Chondrocyte (in vitro differentiated cells): Measurements from ENCODE around the gene NMBR. TPM values are rescaled to one million over a fixed set of nuclear protein-coding genes. Genes with fewer than 3 reads are reported as not detected.
A peak's percentile ranks its signal among the peaks of the same experiment; 100 is the strongest.
"Not testable (repeated sequence)": the region's sequence is repeated elsewhere in the genome, so short reads cannot be mapped to it uniquely, and the experiment has no call there.

Source experiments
- DNase-seq: peaks from one replicate; pipeline ENCODE4 v3.0.0; 2021; ENCODE audit warnings: mixed read lengths, low spot score
- H3K27ac Mint-ChIP-seq: one replicate; pipeline ENCODE4 v1.8.0; 2021; ENCODE audit warnings: mild to moderate bottlenecking, moderate library complexity, mixed read lengths; ENCODE audit not compliant: unreplicated experiment
- H3K27me3 Mint-ChIP-seq: 2 replicates; pipeline ENCODE4 v1.8.0; 2021; ENCODE audit warnings: low read depth, mixed read lengths
- H3K36me3 Mint-ChIP-seq: 2 replicates; pipeline ENCODE4 v1.8.0; 2021; ENCODE audit warnings: low read depth, mixed read lengths
- H3K4me1 Mint-ChIP-seq: 2 replicates; pipeline ENCODE4 v1.8.0; 2021; ENCODE audit warnings: low read depth, mild to moderate bottlenecking, mixed read lengths
- H3K4me3 Mint-ChIP-seq: one replicate; pipeline ENCODE4 v1.8.0; 2021; ENCODE audit warnings: mild to moderate bottlenecking, moderate library complexity, mixed read lengths; ENCODE audit not compliant: unreplicated experiment
- H3K9me3 Mint-ChIP-seq: 2 replicates; pipeline ENCODE4 v1.8.0; 2021; ENCODE audit warnings: low read depth, mixed read lengths
- CTCF ChIP-seq: fragments of 200-600 bp; sonication (generic); IDR thresholded peaks from 2 replicates; pipeline ENCODE4 v1.5.0; 2021; ENCODE audit warnings: antibody characterized with exemption, mild to moderate bottlenecking, moderate library complexity
- total RNA-seq: library from RNA; stranded (reverse); gene quantifications from 3 replicates; pipeline ENCODE4 v1.2.1, GENCODE V29; 2021

The NMBR gene
- total RNA-seq, 1 donor from 2014 or later: not detected

- Mint-ChIP-seq H3K36me3 (peaks cover 4% of the 10 kb centered on the region), H3K4me3 (no peak overlapping the region), H3K4me1 (peaks cover 18% of the 10 kb centered on the region), H3K27ac (no peak overlapping the region), H3K9me3 (no peaks in the 10 kb centered on the region), H3K27me3 (no peaks in the 10 kb centered on the region)
- no peak for TF ChIP-seq CTCF
- DNase-seq: no peak
Measured at GRCh38 chr6:142189057-142189456, 42.1 kb upstream of the NMBR start.

GRCh38 chr6:142188341-142188740, 41.4 kb upstream of the NMBR start:
- peaks cover 18% of the 10 kb centered on the region for H3K4me1 Mint-ChIP-seq
- H3K4me3 Mint-ChIP-seq, H3K36me3 Mint-ChIP-seq, H3K27ac Mint-ChIP-seq, DNase-seq, H3K27me3 Mint-ChIP-seq, H3K9me3 Mint-ChIP-seq: not testable (repeated sequence)
- TF ChIP-seq CTCF: peak; percentile 43

GRCh38 chr6:142187209-142187608, 40.3 kb upstream of the NMBR start:
- H3K4me1 Mint-ChIP-seq: peaks cover 18% of the 10 kb centered on the region
- no peak for TF ChIP-seq CTCF
- no peak overlapping the region for H3K27ac Mint-ChIP-seq
- no peaks in the 10 kb centered on the region for H3K27me3 Mint-ChIP-seq
- DNase-seq: no peak
- no peak overlapping the region for H3K4me3 Mint-ChIP-seq
- no peaks in the 10 kb centered on the region for H3K9me3 Mint-ChIP-seq
- peaks cover 6% of the 10 kb centered on the region for H3K36me3 Mint-ChIP-seq

GRCh38 chr6:142185641-142186040, 38.7 kb upstream of the NMBR start:
- Mint-ChIP-seq H3K4me1 (peaks cover 18% of the 10 kb centered on the region), H3K27me3 (no peaks in the 10 kb centered on the region), H3K27ac (no peak overlapping the region), H3K36me3 (peaks cover 6% of the 10 kb centered on the region), H3K4me3 (no peak overlapping the region), H3K9me3 (no peaks in the 10 kb centered on the region)
- no peak for DNase-seq
- no peak for TF ChIP-seq CTCF

- Mint-ChIP-seq H3K36me3 (peaks cover 3% of the 10 kb centered on the region), H3K4me1 (peaks cover 16% of the 10 kb centered on the region), H3K27ac (no peak overlapping the region), H3K27me3 (no peaks in the 10 kb centered on the region), H3K9me3 (no peaks in the 10 kb centered on the region), H3K4me3 (no peak overlapping the region)
- DNase-seq: no peak
- TF ChIP-seq CTCF: no peak
Measured at GRCh38 chr6:142184307-142184706, 37.4 kb upstream of the NMBR start.
